Keratinocyte (primary cell): ENCODE measurements around the gene SOWAHD. TPM values are rescaled to one million over a fixed set of nuclear protein-coding genes. Genes with fewer than 3 reads are reported as not detected.

ENCODE experiments used
- DNase-seq: peaks from one replicate; pipeline ENCODE4 v3.0.0-alpha.2; 2011; ENCODE audit warnings: low read depth, missing footprints, low spot score
- FAIRE-seq: peaks from 2 replicates; lab custom pipeline; 2011; peaks lifted over from hg19 to GRCh38; lab: Jason Lieb, UNC
- H2AFZ ChIP-seq: 2 replicates; pipeline ENCODE4 v1.6.0; 2012; ENCODE audit warnings: low read length, control low read depth, inconsistent platforms; ENCODE audit not compliant: control insufficient read depth
- H3K27ac ChIP-seq: 2 replicates; pipeline ENCODE4 v1.5.1; 2011; ENCODE audit warnings: low read length; ENCODE audit not compliant: control insufficient read depth, insufficient read depth
- H3K27me3 ChIP-seq: 3 replicates; pipeline ENCODE4 v1.6.0; 2011; ENCODE audit warnings: low read length; ENCODE audit not compliant: control insufficient read depth, insufficient read depth; ENCODE audit errors: extremely low read depth
- H3K36me3 ChIP-seq, 2 experiments: 2 replicates in 1 of 2; 3 replicates in 1 of 2; pipeline ENCODE4 v1.5.1; 2011; ENCODE audit warnings: low read length in 2 of 2, mild to moderate bottlenecking in 1 of 2; ENCODE audit not compliant: control insufficient read depth in 2 of 2, insufficient read depth in 2 of 2; ENCODE audit errors: extremely low read depth in 1 of 2
- H3K4me1 ChIP-seq: 3 replicates; pipeline ENCODE4 v1.5.1; 2011; ENCODE audit warnings: low read length; ENCODE audit not compliant: control insufficient read depth, insufficient read depth; ENCODE audit errors: extremely low read depth
- H3K4me2 ChIP-seq: 3 replicates; pipeline ENCODE4 v1.6.0; 2011; ENCODE audit warnings: low read depth, low read length; ENCODE audit not compliant: control insufficient read depth, insufficient read depth; ENCODE audit errors: extremely low read depth
- H3K4me3 ChIP-seq, 3 experiments: fragments of 200-600 bp in 1 of 3; sonication (generic) in 1 of 3; 2 replicates in 2 of 3; 3 replicates in 1 of 3; pipeline ENCODE4 v1.5.1; 2011 to 2016; ENCODE audit warnings: low read length in 3 of 3, mild to moderate bottlenecking in 3 of 3, control low read depth in 2 of 3, inconsistent platforms in 1 of 3, low read depth in 1 of 3, mixed read lengths in 1 of 3, mixed run types in 1 of 3, moderate library complexity in 1 of 3; ENCODE audit not compliant: control insufficient read depth in 2 of 3, insufficient read depth in 2 of 3; ENCODE audit errors: extremely low read depth in 1 of 3
- H3K79me2 ChIP-seq: 2 replicates; pipeline ENCODE4 v1.6.0; 2012; ENCODE audit warnings: low read length; ENCODE audit not compliant: control insufficient read depth, insufficient read depth
- H3K9ac ChIP-seq: 3 replicates; pipeline ENCODE4 v1.6.0; 2011; ENCODE audit warnings: low read length; ENCODE audit not compliant: control insufficient read depth, insufficient read depth; ENCODE audit errors: extremely low read depth
- H3K9me1 ChIP-seq: 3 replicates; pipeline ENCODE4 v1.6.0; 2011; ENCODE audit warnings: low read length; ENCODE audit not compliant: control insufficient read depth, insufficient read depth; ENCODE audit errors: extremely low read depth
- H3K9me3 ChIP-seq: 2 replicates; pipeline ENCODE4 v1.5.1; 2012; ENCODE audit warnings: low read depth, low read length; ENCODE audit not compliant: control insufficient read depth
- H4K20me1 ChIP-seq: 3 replicates; pipeline ENCODE4 v1.6.0; 2011; ENCODE audit warnings: low read length; ENCODE audit not compliant: control insufficient read depth, insufficient read depth; ENCODE audit errors: extremely low read depth
- EZH2 ChIP-seq: IDR thresholded peaks from one replicate; pipeline ENCODE4 v1.6.1; 2012; ENCODE audit warnings: inconsistent platforms, mild to moderate bottlenecking, low read length, moderate library complexity
- dilution Hi-C: fragments of 300-500 bp; cut with MboI; formaldehyde crosslinking; loops from one replicate; pipeline ENCODE4 v1.7.0; 2020; ENCODE audit warnings: low sequenced_read_pairs; ENCODE audit not compliant: extremely low pct_ligation_motif_present
- polyA plus RNA-seq, 5 experiments: library from polyadenylated mRNA; depleted of rRNA in 3 of 5; stranded (reverse) in 3 of 5; stranded (forward) in 1 of 5; unstranded in 1 of 5; fragments of >200 nt; gene quantifications; 1 replicate in 1 of 5; 2 replicates in 3 of 5; 3 replicates in 1 of 5; pipeline versions ENCODE4 v1.2.1 to v1.2.3, GENCODE V29; 2011 to 2012; ENCODE audit warnings: missing spikeins in 2 of 5, low read depth in 1 of 5, low replicate concordance in 1 of 5
- TF ChIP-seq, protein P1 (sequence below), 3 experiments: IDR thresholded peaks in 1 of 3; conservative IDR thresholded peaks in 1 of 3; optimal IDR thresholded peaks in 1 of 3; 2 replicates in 2 of 3; 3 replicates in 1 of 3; pipeline versions ENCODE3 to v1.5.1; 2011; ENCODE audit warnings: low read length in 3 of 3, mild to moderate bottlenecking in 3 of 3, moderate library complexity in 2 of 3, control low read depth in 1 of 3, inconsistent platforms in 1 of 3; ENCODE audit not compliant: insufficient read depth in 2 of 3; ENCODE audit errors: extremely low read depth in 1 of 3

The SOWAHD gene
- polyA plus RNA-seq, 1 donor (not counting 4 experiments of a cell fraction or from before 2014, with no cell fraction given): not detected

DNA sequence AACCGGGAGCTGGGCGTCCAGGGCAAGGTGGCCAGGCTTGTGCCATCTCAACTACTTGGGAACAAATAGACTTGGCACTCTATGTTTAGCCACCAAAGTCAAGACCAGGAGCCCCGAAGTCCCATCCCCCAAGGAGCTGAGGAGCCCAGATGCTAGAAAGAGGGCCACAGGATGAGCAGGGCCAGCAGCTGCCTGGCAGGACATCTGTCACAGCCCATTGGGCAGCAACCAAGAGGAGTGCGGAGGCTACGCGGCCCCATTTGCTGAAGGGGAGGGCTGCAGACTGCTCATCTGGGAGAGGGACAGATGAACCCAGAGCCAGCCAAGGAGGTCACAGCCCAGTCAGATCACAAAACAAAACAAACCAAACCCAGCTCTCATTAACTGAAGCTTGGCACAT lies 22.9 kb upstream of the SOWAHD start:
- FAIRE-seq (no peak), DNase-seq (no peak)
- H3K27me3 ChIP-seq: no peaks in the 10 kb centered on the region
- no peaks in the 10 kb centered on the region for H3K36me3 ChIP-seq
- H3K27ac ChIP-seq: no peak overlapping the region
- H4K20me1 ChIP-seq: no peaks in the 10 kb centered on the region
- no peaks in the 10 kb centered on the region for H3K4me1 ChIP-seq
- H3K9me3 ChIP-seq: no peaks in the 10 kb centered on the region
- no peaks in the 10 kb centered on the region for H3K9me1 ChIP-seq
- TF ChIP-seq, protein P1, sequence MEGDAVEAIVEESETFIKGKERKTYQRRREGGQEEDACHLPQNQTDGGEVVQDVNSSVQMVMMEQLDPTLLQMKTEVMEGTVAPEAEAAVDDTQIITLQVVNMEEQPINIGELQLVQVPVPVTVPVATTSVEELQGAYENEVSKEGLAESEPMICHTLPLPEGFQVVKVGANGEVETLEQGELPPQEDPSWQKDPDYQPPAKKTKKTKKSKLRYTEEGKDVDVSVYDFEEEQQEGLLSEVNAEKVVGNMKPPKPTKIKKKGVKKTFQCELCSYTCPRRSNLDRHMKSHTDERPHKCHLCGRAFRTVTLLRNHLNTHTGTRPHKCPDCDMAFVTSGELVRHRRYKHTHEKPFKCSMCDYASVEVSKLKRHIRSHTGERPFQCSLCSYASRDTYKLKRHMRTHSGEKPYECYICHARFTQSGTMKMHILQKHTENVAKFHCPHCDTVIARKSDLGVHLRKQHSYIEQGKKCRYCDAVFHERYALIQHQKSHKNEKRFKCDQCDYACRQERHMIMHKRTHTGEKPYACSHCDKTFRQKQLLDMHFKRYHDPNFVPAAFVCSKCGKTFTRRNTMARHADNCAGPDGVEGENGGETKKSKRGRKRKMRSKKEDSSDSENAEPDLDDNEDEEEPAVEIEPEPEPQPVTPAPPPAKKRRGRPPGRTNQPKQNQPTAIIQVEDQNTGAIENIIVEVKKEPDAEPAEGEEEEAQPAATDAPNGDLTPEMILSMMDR (optimal IDR thresholded peaks at IDR 0.05 in 1 of 3, IDR thresholded peaks at IDR 0.05 in 1 of 3, conservative IDR thresholded peaks at IDR 0.05 in 1 of 3; ENCODE audit: extremely low read depth in 1 of 3, insufficient read depth in 2 of 3, low read length in 3 of 3): no peak
- no peak for TF ChIP-seq EZH2
- no peak overlapping the region for H2AFZ ChIP-seq
- H3K9ac ChIP-seq: no peak overlapping the region
- dilution Hi-C loops: no loop called here
- no peak overlapping the region for H3K4me2 ChIP-seq
- H3K4me3 ChIP-seq: no peak overlapping the region
- no peaks in the 10 kb centered on the region for H3K79me2 ChIP-seq

DNA sequence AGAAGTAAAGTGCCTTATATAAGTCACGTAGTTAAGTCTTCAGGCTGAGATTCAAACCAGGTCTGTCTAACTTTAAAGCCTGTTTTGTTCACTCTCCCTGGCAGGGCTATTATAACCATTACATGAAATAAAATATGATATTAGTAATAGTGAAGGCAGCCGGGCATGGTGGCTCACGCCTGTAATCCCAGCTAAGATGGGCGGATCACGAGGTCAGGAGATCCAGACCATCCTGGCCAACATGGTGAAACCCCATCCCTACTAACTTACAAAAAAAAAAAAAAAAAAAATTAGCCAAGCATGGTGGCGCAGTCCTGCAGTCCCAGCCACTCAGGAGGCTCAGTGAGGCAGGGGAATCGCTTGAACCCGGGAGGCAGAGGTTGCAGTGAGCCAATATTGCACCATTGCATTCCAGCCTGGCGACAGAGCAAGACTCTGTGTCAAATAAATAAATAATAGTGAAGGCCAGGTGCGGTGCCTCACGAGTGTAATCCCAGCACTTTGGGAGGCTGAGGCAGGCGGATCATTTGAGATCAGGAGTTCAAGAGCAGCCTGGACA lies 22.1 kb upstream of the SOWAHD start:
- DNase-seq (no peak), FAIRE-seq (no peak)
- no peak overlapping the region for H3K9ac ChIP-seq
- no peaks in the 10 kb centered on the region for H3K9me3 ChIP-seq
- H3K36me3 ChIP-seq: no peaks in the 10 kb centered on the region
- no peak overlapping the region for H3K4me3 ChIP-seq
- H3K27me3 ChIP-seq: no peaks in the 10 kb centered on the region
- H2AFZ ChIP-seq: no peak overlapping the region
- H3K79me2 ChIP-seq: no peaks in the 10 kb centered on the region
- H3K9me1 ChIP-seq: no peaks in the 10 kb centered on the region
- H3K4me2 ChIP-seq: no peak overlapping the region
- no peaks in the 10 kb centered on the region for H4K20me1 ChIP-seq
- dilution Hi-C loops: no loop called here
- TF ChIP-seq EZH2: no peak
- TF ChIP-seq, protein P1 (optimal IDR thresholded peaks at IDR 0.05 in 1 of 3, IDR thresholded peaks at IDR 0.05 in 1 of 3, conservative IDR thresholded peaks at IDR 0.05 in 1 of 3; ENCODE audit: extremely low read depth in 1 of 3, insufficient read depth in 2 of 3, low read length in 3 of 3): no peak
- no peak overlapping the region for H3K27ac ChIP-seq
- no peaks in the 10 kb centered on the region for H3K4me1 ChIP-seq
